ENCODE data around the gene MGMT. TPM values are rescaled to one million over a fixed set of nuclear protein-coding genes. Genes with fewer than 3 reads are reported as not detected.

The MGMT gene
- total and polyA plus RNA-seq, 4 donors = 9.9 to 39.6 (median 23.2) TPM

GRCh38 chr10:129570185-129570584, 103.1 kb downstream of the MGMT start:
- Histone ChIP-seq H3K36me3 (ENCODE audit: control insufficient read depth in 4 of 4, insufficient read depth in 4 of 4, low read length in 4 of 4) (no peaks in the 10 kb centered on the region), H3K27me3 (ENCODE audit: control insufficient read depth in 3 of 3, insufficient read depth in 3 of 3, low read length in 2 of 3) (no peaks in the 10 kb centered on the region), H3K4me3 (no peak overlapping the region), H3K27ac (ENCODE audit: low read depth in 1 of 2, low read length in 1 of 2) (no peak overlapping the region), H3K9ac (ENCODE audit: insufficient read depth in 1 of 2, low read length in 2 of 2) (no peak overlapping the region), H3K4me1 (ENCODE audit: control insufficient read depth in 5 of 5, insufficient read depth in 5 of 5, low read length in 5 of 5) (peaks cover 0 to 3% (median 0%) of the 10 kb centered on the region in 5 donors), H3K9me3 (ENCODE audit: control insufficient read depth in 4 of 4, insufficient read depth in 3 of 4, low read length in 3 of 4) (no peaks in the 10 kb centered on the region)
- no peak for TF ChIP-seq CTCF (IDR thresholded peaks at IDR 0.05; ENCODE audit: control extremely low read depth, extremely low read depth)
- DNase-seq (no peak), ATAC-seq (ENCODE audit: insufficient read depth, low FRiP score) (no peak)
- WGBS, 2 donors = 93 to 96% methylated on average over 11 of the region's 11 CpGs

- no peak for DNase-seq
- Histone ChIP-seq H3K9me3 (ENCODE audit: control insufficient read depth in 4 of 4, insufficient read depth in 3 of 4, low read length in 3 of 4) (peaks cover 0 to 16% (median 0%) of the 10 kb centered on the region in 4 donors), H3K4me1 (ENCODE audit: control insufficient read depth in 5 of 5, insufficient read depth in 5 of 5, low read length in 5 of 5) (peaks cover 0 to 3% (median 0%) of the 10 kb centered on the region in 5 donors), H3K9ac (ENCODE audit: insufficient read depth in 1 of 2, low read length in 2 of 2) (no peak overlapping the region), H3K4me3 (no peak overlapping the region), H3K36me3 (ENCODE audit: control insufficient read depth in 4 of 4, insufficient read depth in 4 of 4, low read length in 4 of 4) (no peaks in the 10 kb centered on the region), H3K27me3 (ENCODE audit: control insufficient read depth in 3 of 3, insufficient read depth in 3 of 3, low read length in 2 of 3) (no peaks in the 10 kb centered on the region), H3K27ac (ENCODE audit: low read depth in 1 of 2, low read length in 1 of 2) (no peak overlapping the region)
- no peak for ATAC-seq (ENCODE audit: insufficient read depth, low FRiP score)
- TF ChIP-seq CTCF (IDR thresholded peaks at IDR 0.05; ENCODE audit: control extremely low read depth, extremely low read depth) = no peak
- 86 to 87% methylated on average over 12 of the region's 12 CpGs for whole genome bisulfite sequencing, 2 donors
Observed at GRCh38 chr10:129579228-129579627, 112.2 kb downstream of the MGMT start.

GRCh38 chr10:129580010-129580409, 113.0 kb downstream of the MGMT start:
- Histone ChIP-seq H3K27ac (ENCODE audit: low read depth in 1 of 2, low read length in 1 of 2) (no peak overlapping the region), H3K9me3 (ENCODE audit: control insufficient read depth in 4 of 4, insufficient read depth in 3 of 4, low read length in 3 of 4) (peaks cover 0 to 18% (median 1%) of the 10 kb centered on the region in 4 donors), H3K36me3 (ENCODE audit: control insufficient read depth in 4 of 4, insufficient read depth in 4 of 4, low read length in 4 of 4) (no peaks in the 10 kb centered on the region), H3K9ac (ENCODE audit: insufficient read depth in 1 of 2, low read length in 2 of 2) (no peak overlapping the region), H3K4me3 (no peak overlapping the region), H3K27me3 (ENCODE audit: control insufficient read depth in 3 of 3, insufficient read depth in 3 of 3, low read length in 2 of 3) (no peaks in the 10 kb centered on the region), H3K4me1 (ENCODE audit: control insufficient read depth in 5 of 5, insufficient read depth in 5 of 5, low read length in 5 of 5) (peaks cover 0 to 3% (median 0%) of the 10 kb centered on the region in 5 donors)
- 88 to 91% methylated on average over 13 of the region's 13 CpGs for WGBS, 2 donors
- no peak for DNase-seq
- ATAC-seq (ENCODE audit: insufficient read depth, low FRiP score) = no peak
- TF ChIP-seq CTCF (IDR thresholded peaks at IDR 0.05; ENCODE audit: control extremely low read depth, extremely low read depth) = no peak

- 90 to 92% methylated on average over 9 of the region's 9 CpGs for WGBS, 2 donors
- TF ChIP-seq CTCF (IDR thresholded peaks at IDR 0.05; ENCODE audit: control extremely low read depth, extremely low read depth) = no peak
- peaks cover 0 to 3% (median 0%) of the 10 kb centered on the region in 5 donors for H3K4me1 ChIP-seq (ENCODE audit: control insufficient read depth in 5 of 5, insufficient read depth in 5 of 5, low read length in 5 of 5)
- no peak overlapping the region for H3K9ac ChIP-seq (ENCODE audit: insufficient read depth in 1 of 2, low read length in 2 of 2)
- ATAC-seq (ENCODE audit: insufficient read depth, low FRiP score) (no peak), DNase-seq (no peak)
- no peaks in the 10 kb centered on the region for H3K36me3 ChIP-seq (ENCODE audit: control insufficient read depth in 4 of 4, insufficient read depth in 4 of 4, low read length in 4 of 4)
- no peak overlapping the region for H3K4me3 ChIP-seq
- peaks cover 0 to 21% (median 3%) of the 10 kb centered on the region in 4 donors for H3K9me3 ChIP-seq (ENCODE audit: control insufficient read depth in 4 of 4, insufficient read depth in 3 of 4, low read length in 3 of 4)
- no peak overlapping the region for H3K27ac ChIP-seq (ENCODE audit: low read depth in 1 of 2, low read length in 1 of 2)
- no peaks in the 10 kb centered on the region for H3K27me3 ChIP-seq (ENCODE audit: control insufficient read depth in 3 of 3, insufficient read depth in 3 of 3, low read length in 2 of 3)
Observed at GRCh38 chr10:129580901-129581300, 113.9 kb downstream of the MGMT start.
